K562 (cell line): ENCODE measurements around the gene PAX8. TPM values are rescaled to one million over a fixed set of nuclear protein-coding genes. Genes with fewer than 3 reads are reported as not detected.
A peak's percentile ranks its signal among the peaks of the same experiment; 100 is the strongest.

Experiments
- CBFA2T3 ChIP-seq: fragments of 450-650 bp; IDR thresholded peaks from 2 replicates; pipeline ENCODE4 v1.6.1; 2017
- CSDE1 ChIP-seq, 2 experiments: fragments of 450-650 bp; IDR thresholded peaks; 2 replicates each; pipeline ENCODE4 v1.6.1; 2016; ENCODE audit warnings: mild to moderate bottlenecking in 1 of 2
- EP400 ChIP-seq: fragments of 450-650 bp; IDR thresholded peaks from 2 replicates; pipeline ENCODE4 v1.6.1; 2017; ENCODE audit warnings: antibody characterized with exemption, mild to moderate bottlenecking, moderate library complexity
- FOXP1 ChIP-seq: sonication (generic); formaldehyde crosslinking; IDR thresholded peaks from 2 replicates; pipeline ENCODE4 v1.8.0; 2022; ENCODE audit warnings: mild to moderate bottlenecking, missing genetic modification reagents
- FUS ChIP-seq: fragments of 200-400 bp; formaldehyde crosslinking; optimal IDR thresholded peaks from 2 replicates; pipeline ENCODE3; 2017; ENCODE audit warnings: low read depth, low read length
- GTF2E2 ChIP-seq: fragments of 200-800 bp; sonication (Bioruptor generic); IDR thresholded peaks from 2 replicates; pipeline ENCODE4 v1.6.1; 2016; ENCODE audit warnings: missing genetic modification characterization, missing compliant biosample characterization
- JUND ChIP-seq, 2 experiments: IDR thresholded peaks; 2 replicates in 1 of 2; 3 replicates in 1 of 2; pipeline ENCODE4 v1.6.1; 2011; ENCODE audit warnings: borderline replicate concordance in 2 of 2, low read depth in 2 of 2, low read length in 2 of 2, improper control_type of control experiment in 1 of 2, missing biosample characterization in 1 of 2, missing genetic modification characterization in 1 of 2, missing genetic modification reagents in 1 of 2
- KHSRP ChIP-seq: fragments of 450-650 bp; IDR thresholded peaks from 2 replicates; pipeline ENCODE4 v1.6.1; 2017
- L3MBTL2 ChIP-seq: fragments of 450-650 bp; IDR thresholded peaks from 2 replicates; pipeline ENCODE4 v1.6.1; 2016; ENCODE audit warnings: mild to moderate bottlenecking, moderate library complexity
- NFIC ChIP-seq: fragments of 450-650 bp; IDR thresholded peaks from 2 replicates; pipeline ENCODE4 v1.6.1; 2017; ENCODE audit warnings: mild to moderate bottlenecking, inconsistent platforms
- NR1H2 ChIP-seq: sonication (generic); formaldehyde crosslinking; IDR thresholded peaks from 2 replicates; pipeline ENCODE4 v1.4.0; 2020; ENCODE audit warnings: mild to moderate bottlenecking, missing genetic modification reagents
- PRDM10 ChIP-seq: fragments of 450-650 bp; IDR thresholded peaks from 2 replicates; pipeline ENCODE4 v1.6.1; 2018; ENCODE audit not compliant: partially characterized antibody
- PURB ChIP-seq: sonication (generic); formaldehyde crosslinking; IDR thresholded peaks from 2 replicates; pipeline ENCODE4 v1.9.0; 2021; ENCODE audit warnings: low read depth, mild to moderate bottlenecking, missing genetic modification reagents
- SREBF2 ChIP-seq: sonication (generic); formaldehyde crosslinking; IDR thresholded peaks from 2 replicates; pipeline ENCODE4 v1.4.0; 2020; ENCODE audit warnings: mild to moderate bottlenecking, missing genetic modification reagents
- TBL1XR1 ChIP-seq, 2 experiments: IDR thresholded peaks; 2 replicates each; pipeline ENCODE4 v1.6.1; 2012; ENCODE audit warnings: improper control_type of control experiment in 2 of 2, low read length in 2 of 2, mild to moderate bottlenecking in 1 of 2
- XRCC4 ChIP-seq: IDR thresholded peaks from one replicate; pipeline ENCODE4 v1.6.1; 2011; ENCODE audit not compliant: insufficient read depth, insufficient read length; ENCODE audit errors: extremely low read depth
- ZNF263 ChIP-seq: sonication (generic); formaldehyde crosslinking; IDR thresholded peaks from 2 replicates; pipeline ENCODE4 v1.8.0; 2022; ENCODE audit warnings: mild to moderate bottlenecking, missing genetic modification reagents, borderline replicate concordance
- ZNF280A ChIP-seq: fragments of 450-650 bp; IDR thresholded peaks from 2 replicates; pipeline ENCODE4 v1.6.1; 2018; ENCODE audit warnings: mild to moderate bottlenecking, low read depth; ENCODE audit not compliant: partially characterized antibody
- ZNF512 ChIP-seq: IDR thresholded peaks from 2 replicates; pipeline ENCODE4 v1.6.1; 2016; ENCODE audit warnings: missing genetic modification characterization, missing compliant biosample characterization
- polyA plus RNA-seq, 8 experiments: library from polyadenylated mRNA; depleted of rRNA in 4 of 8; stranded (reverse) in 5 of 8; unstranded in 3 of 8; fragments of >200 nt; fragmentation: Nextera tagmentation in 2 of 8; fragmentation: Illumina TruSeq in 1 of 8; extraction: Ambion mirVana in 2 of 8; extraction: Trizol in 1 of 8; gene quantifications; 2 replicates each; pipeline versions ENCODE4 v1.2.1 to v1.2.3, GENCODE V29; 2011 to 2014; ENCODE audit warnings: inconsistent platforms in 1 of 8, missing spikeins in 1 of 8
- total RNA-seq, 7 experiments: library from RNA; depleted of rRNA in 6 of 7; stranded (reverse); fragments of >200 nt in 6 of 7; fragmentation: Illumina TruSeq in 2 of 7; extraction: Trizol in 2 of 7; gene quantifications; 2 replicates each; pipeline versions ENCODE4 v1.2.1 to v1.2.3, GENCODE V29; 2011 to 2021; ENCODE audit warnings: low replicate concordance in 1 of 7
- TF ChIP-seq, protein P1 (sequence below): fragments of 450-650 bp; IDR thresholded peaks from 2 replicates; pipeline ENCODE4 v1.6.1; 2016

Gene PAX8
- total and polyA plus RNA-seq, 9 of the 15 experiments (the other 6 are each of a cell fraction or from before 2014, with no cell fraction given): 0.13 to 2.1 (median 0.51) TPM

GRCh38 chr2:113240915-113241911, 37.5 kb downstream of the PAX8 start (continued):
- TF ChIP-seq ZNF280A (no peak), CSDE1 (IDR thresholded peaks at IDR 0.05) (no peak), PURB (no peak), FUS (no peak), L3MBTL2 (no peak), JUND (IDR thresholded peaks at IDR 0.05; ENCODE audit: borderline replicate concordance, low read depth, low read length) (peak; percentile 87), JUND (tag; IDR thresholded peaks at IDR 0.05; ENCODE audit: borderline replicate concordance, low read depth, low read length) (peak; percentile 78; the same call in 2 of the 3 replicates), KHSRP (no peak), EP400 (peak; percentile 26; the same call in 1 of the 2 replicates), SREBF2 (CRISPR knock-in tag) (no peak), ZNF263 (CRISPR knock-in tag) (peak; percentile 91), PRDM10 (peak; percentile 63), XRCC4 (no peak), CBFA2T3 (peak; percentile 38; the same call in 1 of the 2 replicates), ZNF512 (no peak), FOXP1 (CRISPR knock-in tag) (no peak), TBL1XR1 (IDR thresholded peaks at IDR 0.05; ENCODE audit: low read length in 2 of 2) (no peak), NR1H2 (CRISPR knock-in tag) (no peak), GTF2E2 (tag) (no peak), NFIC (peak; percentile 16; the same call in 1 of the 2 replicates)
- TF ChIP-seq, protein P1, sequence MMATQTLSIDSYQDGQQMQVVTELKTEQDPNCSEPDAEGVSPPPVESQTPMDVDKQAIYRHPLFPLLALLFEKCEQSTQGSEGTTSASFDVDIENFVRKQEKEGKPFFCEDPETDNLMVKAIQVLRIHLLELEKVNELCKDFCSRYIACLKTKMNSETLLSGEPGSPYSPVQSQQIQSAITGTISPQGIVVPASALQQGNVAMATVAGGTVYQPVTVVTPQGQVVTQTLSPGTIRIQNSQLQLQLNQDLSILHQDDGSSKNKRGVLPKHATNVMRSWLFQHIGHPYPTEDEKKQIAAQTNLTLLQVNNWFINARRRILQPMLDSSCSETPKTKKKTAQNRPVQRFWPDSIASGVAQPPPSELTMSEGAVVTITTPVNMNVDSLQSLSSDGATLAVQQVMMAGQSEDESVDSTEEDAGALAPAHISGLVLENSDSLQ: peak; percentile 75
